Superior temporal gyrus (tissue), 1 donor: Measurements from ENCODE around the gene WDR88.
A peak's percentile ranks its signal among the peaks of the same experiment; 100 is the strongest.
"Not testable (repeated sequence)": the region's sequence is repeated elsewhere in the genome, so short reads cannot be mapped to it uniquely, and the experiment has no call there.

Experiments
- DNase-seq: peaks from one replicate; pipeline ENCODE4 v3.0.0-alpha.2; 2016; ENCODE audit errors: extremely low spot score

The WDR88 gene

DNA sequence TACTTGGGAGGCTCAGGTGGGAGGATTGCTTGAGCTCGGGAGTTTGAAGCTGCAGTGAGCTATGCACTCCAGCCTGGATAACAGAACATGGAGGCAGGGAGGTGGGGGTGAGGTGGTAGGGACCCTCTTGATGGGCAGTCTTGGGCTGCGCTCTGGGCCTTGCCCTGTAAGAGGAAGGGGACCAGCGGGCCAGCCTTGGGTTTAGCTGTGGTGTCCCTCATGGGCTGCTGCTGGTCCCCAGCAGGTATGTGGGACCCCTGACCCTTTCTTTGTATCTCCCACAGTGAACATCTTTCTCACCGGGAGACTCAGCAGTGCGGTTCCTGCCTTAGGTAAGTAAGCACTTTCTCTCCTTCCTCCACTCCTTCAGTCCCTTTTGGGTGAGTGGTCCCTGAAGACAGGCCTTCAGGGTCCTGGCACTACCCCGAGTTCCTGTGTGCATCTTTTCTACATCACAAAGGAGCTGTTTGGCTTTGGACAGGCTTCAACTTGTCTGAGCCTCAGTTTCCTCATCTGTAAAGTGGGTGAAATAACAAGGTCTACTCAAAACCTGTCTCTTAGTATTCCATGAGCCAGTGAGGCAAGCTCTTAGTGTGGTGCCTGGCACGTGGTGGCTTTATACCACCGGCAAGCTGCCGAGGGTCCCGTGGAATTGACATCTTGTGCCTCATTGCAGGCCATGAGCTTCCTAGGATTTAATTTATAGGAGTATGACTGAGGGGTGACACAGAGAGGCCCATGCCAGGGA, 64.7 kb downstream of the WDR88 start:
- no peak for DNase-seq

DNA sequence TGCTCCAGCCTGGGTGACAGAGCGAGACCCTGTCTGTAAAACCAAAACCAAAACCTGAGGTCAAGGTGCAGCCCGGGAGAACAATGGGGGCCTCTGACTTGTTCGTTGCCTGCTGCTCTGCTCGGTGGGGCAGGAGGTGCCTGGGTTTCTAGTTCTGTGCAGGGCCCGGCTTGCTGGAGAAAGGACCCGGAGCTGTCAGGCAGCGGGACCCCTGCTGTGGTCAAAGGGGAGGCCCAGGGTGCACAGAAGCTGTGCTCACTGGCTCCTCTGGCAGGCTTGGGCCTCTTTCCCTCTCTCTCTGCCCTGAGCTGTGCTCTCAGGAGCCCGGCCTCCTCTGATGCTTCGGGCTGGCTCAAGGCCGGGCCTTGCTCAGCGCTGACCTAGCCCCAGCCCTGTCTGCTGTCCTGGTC, 65.7 kb downstream of the WDR88 start:
- DNase-seq = no peak

DNA sequence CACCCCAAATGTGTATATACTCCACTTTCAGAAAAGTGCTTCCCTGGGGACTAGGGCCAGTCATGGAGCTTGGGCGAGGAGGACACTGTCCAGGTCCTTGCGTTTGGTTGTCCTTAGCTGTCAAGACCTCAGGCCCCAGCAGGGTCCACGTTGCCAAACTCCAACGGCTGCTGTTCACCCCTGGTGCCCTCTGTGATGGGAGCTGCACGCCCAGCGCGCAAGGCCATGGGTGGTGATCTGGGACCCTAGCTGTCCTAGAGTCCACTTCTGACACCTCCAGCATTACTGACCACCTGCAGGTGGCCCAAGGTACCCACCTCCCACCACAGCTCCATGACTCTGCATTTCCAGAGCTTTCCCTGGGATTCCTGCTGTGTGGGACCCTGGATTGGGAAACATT, 66.3 kb downstream of the WDR88 start:
- DNase-seq = no peak

DNA sequence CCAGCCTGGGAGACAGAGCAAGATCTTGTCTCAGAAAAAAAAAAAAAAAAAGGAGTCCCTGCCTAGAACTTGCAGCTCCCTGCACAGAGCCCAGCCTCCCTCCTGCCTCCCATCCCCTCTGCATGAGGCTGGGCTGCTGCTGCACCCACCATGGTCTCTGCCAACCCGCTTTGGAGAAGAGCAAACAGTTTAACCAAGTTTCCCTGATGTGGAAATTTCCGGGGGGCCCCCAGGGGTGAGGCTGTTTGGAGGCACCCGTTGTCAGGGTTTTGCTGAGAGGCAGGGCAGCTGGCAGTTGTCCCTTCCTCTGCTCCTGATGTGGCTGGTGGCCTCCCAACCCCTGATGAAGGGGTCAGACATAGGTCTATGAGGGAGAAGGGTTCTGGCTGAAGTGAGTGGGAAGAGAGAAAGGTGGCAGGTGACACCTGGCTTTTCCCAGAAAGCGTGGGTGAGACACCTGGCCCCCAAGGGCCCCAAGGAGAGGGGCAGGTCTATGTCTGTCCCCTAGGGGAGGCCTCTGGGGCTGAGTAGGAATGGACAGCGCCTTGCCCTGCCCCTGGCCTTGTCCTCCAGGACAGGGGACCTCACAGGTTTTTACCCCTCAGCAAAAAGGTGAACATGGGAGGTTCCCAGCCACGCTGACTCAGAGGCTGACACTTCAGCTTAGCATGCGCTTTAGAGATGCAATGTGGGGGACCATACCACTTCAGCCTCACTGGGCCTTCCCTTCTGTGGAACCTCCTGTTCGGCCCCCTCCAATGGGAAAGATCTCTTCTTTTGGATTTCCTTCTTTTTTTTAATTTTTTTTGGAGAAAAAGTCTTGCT, 67.7 kb downstream of the WDR88 start:
- DNase-seq = no peak

DNA sequence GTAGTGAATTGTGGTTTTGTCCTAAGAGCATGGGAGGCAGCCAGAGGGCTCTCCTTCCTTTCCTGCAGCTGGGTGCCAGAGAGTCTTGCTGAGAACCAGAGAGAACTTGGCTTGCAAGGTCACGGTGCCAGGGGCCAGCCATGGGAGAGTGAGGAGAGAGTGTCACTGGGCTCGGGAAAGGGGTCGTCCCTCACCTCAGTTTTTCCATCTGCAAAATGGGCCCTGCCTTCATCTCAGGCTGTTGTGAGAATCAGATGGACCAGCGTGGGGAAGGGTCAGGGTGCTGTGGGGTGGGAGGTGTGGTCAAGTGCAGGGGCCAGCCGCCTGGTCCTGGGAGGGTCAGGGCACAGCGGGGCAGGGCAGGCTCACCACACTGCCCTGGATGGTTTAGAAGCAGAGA, 69.6 kb downstream of the WDR88 start:
- no peak for DNase-seq

DNA sequence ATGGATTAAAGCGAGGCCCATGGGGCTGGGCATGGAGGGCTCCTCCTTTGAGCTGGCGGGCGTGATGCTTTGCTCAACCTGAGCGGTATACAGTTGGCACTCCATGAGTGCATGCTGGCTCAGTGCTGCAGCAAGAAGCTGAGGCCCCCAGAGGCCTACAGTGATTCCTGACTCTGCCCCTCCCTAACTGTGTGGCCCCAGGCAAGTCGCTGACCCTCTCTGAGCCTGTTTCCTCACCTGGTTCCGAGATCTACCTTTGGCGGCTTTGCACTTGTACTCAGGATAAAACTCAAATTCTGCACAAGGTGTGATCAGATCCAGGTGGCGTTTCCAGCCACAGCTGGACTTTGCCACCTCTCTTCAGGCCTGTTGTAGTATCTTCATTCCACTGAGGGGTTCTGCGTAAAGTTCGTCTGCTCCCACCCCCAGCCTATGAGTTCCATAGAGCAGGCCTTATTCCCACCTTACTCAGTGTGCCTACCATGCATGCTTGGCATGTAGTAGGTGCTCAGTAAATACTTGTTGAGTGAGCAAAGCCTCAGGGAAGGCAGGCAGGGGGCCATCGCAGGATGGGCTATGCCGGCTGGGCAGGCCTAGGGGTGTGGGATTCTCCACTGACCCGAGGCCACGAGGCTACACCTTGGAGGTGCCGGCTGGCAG, 70.1 kb downstream of the WDR88 start:
- no peak for DNase-seq

DNA sequence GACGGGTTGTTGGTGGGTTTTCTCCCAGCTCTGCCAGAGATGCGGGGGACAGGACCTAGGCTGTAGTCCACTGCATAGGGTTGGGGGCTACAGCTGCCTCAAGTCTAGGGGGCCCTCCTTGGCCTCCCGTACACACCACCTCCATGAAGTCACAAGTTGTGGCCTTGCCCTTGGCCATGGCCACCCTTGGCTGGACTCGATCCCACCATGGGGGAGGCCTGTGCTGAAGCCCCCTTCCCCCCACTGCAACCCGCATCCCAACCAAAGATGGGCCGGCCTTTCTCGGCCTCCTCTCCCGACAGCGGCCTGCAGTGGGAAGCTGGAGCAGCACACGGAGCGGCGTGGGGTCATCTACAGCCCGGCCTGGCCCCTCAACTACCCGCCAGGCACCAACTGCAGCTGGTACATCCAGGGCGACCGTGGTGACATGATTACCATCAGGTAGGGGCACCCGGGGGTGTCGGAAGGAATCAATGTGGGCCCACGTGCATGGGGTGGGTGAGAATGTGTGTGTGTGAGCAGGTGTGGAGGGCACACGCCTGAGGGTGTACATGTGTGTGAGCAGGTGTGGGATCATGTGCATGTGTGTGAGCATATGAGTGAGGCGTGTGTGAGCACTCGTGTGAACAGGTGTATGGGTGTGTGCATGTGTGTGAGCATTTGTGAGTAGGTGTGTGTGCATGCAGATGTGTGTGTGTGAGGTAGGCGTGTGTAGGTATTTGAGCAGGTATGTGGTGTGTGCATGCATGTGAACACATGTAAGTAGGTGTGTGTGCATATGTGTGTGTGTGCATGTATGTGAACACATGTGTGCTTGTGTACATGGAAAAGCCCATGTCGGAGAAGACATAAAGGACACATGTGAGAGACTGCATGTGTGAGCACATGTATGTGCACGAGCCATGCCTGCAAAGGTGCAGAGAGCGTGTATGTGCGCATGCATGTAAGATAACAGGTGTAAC, 70.9 kb downstream of the WDR88 start:
- no peak for DNase-seq

DNA sequence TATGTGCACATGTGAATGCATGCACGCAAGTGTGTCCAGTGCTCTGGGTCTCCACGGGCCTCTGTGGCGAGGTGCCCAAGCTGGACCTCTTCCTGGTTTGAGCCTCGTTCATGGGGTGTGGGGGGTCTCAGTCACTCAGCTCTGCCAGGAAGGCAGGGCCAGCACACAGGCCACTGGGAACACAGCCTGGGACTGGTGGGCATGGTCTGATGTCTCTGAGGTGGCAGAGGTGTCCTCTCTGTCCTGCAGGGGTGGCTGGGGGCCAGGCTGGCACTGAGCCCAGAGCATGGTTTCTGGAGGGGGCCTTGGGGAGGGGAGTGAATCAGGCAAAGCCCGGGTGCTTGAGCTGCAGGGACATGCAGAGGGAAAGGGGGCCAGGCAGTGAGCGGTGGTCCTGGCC, 71.6 kb downstream of the WDR88 start:
- no peak for DNase-seq

DNA sequence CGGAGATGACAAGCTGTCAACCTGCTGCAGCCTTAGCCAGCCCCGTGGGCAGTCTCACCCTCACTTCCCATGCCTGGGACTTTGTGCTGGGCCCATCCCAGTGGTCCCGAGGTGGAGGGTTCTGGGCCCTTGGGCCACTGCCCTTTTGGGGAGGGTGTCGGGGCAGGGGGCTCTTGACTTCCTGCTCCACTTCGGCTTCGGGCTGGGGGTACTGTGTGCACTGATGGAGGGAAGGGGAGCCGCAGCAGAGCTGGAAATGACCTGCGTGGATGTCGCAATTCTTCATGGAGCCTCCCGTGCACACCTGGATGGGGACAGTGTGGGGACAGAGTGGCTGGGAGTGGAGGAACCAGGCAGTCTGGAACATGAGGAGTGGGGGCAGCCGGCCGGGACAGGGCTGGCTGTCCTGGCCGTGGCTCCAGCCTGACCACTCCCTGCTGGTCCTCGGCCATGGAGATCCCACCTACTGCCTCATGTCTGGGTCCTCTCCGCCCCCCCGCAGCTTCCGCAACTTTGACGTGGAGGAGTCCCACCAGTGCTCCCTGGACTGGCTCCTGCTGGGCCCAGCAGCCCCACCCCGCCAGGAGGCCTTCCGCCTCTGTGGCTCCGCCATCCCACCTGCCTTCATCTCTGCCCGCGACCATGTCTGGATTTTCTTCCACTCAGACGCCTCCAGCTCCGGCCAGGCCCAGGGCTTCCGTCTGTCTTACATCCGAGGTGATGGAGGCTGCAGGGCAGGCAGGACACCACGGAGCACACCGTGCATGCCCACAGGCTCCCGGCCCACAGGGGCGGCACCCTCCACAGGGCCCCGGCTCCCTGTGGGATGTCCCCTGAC, 72.4 kb downstream of the WDR88 start:
- no peak for DNase-seq

DNA sequence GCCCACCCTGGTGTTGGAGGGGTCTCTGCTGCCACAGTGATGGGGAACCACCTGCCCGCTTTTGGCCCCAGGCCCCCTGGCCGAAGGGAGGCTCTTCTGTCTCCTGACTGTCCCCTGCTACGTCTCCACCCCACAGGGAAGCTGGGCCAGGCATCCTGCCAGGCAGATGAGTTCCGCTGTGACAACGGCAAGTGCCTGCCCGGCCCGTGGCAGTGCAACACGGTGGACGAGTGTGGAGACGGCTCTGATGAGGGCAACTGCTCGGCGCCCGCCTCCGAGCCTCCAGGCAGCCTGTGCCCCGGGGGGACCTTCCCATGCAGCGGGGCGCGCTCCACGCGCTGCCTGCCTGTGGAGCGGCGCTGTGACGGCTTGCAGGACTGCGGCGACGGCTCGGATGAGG, 73.2 kb downstream of the WDR88 start:
- no peak for DNase-seq

DNA sequence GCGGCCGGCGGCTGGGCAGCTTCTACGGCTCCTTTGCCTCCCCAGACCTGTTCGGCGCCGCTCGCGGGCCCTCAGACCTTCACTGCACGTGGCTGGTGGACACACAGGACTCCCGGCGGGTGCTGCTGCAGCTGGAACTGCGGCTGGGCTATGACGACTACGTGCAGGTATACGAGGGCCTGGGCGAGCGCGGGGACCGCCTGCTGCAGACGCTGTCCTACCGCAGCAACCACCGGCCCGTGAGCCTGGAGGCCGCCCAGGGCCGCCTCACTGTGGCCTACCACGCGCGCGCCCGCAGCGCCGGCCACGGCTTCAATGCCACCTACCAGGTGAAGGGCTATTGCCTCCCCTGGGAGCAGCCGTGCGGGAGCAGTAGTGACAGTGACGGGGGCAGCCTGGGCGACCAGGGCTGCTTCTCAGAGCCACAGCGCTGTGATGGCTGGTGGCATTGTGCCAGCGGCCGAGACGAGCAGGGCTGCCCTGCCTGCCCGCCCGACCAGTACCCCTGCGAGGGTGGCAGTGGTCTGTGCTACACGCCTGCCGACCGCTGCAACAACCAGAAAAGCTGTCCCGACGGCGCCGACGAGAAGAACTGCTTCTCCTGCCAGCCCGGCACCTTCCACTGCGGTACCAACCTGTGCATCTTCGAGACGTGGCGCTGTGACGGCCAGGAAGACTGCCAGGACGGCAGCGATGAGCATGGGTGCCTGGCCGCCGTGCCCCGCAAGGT, 73.8 kb downstream of the WDR88 start:
- no peak for DNase-seq

DNA sequence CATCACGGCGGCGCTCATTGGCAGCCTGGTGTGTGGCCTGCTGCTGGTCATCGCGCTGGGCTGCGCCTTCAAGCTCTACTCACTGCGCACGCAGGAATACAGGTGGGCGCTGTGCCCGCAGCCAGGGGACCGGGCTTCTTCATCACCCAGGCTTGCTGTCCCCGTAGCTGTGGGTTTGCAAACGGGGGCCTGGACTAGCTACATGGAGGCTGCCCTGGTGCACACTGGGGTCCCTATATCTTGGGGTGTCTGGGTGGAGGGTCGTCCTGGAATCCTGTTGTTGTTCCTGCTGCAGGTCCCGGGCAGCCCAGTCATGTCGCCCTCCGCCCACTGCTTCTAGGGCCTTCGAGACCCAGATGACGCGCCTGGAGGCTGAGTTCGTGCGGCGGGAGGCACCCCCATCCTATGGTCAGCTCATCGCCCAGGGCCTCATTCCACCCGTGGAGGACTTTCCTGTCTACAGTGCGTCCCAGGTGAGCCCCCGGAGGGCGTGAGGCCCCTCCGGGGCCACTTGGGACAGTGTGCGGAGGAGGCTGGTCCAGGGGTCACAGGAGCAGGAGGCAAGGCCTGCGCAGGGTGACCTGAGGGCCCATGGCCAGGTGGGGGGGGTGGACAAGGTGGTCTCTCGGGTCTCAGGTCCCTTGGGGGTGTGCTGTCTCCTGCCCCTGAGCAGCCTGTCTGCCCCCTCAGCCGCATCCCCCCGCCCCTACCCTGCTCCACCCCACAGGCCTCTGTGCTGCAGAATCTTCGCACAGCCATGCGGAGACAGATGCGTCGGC, 74.5 kb downstream of the WDR88 start:
- no peak for DNase-seq

DNA sequence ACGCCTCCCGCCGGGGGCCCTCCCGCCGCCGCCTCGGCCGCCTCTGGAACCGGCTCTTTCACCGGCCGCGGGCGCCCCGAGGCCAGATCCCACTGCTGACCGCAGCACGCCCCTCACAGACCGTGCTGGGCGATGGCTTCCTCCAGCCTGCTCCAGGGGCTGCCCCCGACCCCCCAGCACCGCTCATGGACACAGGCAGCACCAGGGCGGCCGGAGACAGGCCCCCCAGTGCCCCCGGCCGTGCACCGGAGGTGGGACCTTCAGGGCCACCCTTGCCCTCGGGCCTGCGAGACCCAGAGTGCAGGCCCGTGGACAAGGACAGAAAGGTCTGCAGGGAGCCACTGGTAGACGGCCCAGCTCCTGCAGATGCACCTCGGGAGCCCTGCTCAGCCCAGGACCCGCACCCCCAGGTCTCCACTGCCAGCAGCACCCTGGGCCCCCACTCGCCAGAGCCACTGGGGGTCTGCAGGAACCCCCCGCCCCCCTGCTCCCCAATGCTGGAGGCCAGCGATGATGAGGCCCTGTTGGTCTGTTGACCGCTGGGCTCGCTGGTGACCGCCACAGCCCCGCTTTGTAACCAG, 75.2 kb downstream of the WDR88 start:
- DNase-seq = no peak

DNA sequence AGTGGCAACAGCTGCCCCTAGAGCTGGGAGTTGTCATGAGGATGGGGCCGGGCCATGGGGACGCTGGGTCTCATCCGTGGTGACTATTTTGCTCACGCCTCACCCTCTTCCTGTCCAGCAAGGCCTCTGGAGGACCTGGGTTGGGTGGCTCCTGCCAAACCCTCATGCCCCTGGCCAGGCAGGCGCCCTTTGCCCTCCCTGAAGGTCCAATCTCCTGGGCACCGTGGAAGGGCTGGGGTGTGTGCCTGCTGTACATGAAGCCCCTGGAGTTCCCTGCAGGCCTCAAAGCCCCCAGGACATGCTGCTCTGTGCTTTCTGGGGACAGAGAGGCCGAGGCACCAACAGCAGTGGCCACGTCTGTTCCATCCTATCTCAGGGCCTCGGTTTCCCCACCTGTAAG, 76.0 kb downstream of the WDR88 start:
- DNase-seq = no peak

DNA sequence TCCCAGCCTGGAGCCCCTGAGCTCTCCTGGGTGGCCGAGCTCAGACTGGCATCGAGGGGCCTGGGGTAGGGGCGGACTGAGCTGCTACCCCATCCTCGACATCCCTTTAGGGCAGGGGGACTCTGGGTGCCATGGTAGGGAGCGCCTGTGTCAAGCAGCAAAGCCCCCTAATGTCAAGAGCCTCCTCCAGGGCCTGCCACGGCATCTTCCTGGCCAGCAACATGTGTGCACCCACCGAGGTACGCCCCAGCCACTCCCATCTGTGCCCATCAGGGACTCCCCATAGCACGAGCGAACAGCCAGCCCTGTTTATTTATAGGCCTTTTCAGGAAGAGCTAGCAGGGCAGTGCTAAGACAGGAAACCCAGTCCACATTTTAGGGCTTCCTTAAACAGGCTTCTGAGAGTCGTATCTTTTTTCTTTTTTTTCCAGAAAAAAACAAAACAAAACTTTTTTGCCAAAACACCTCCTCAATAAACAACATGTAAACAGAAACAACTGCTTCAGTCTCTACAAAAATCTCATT, 76.5 kb downstream of the WDR88 start:
- peak; percentile 23 for DNase-seq

DNA sequence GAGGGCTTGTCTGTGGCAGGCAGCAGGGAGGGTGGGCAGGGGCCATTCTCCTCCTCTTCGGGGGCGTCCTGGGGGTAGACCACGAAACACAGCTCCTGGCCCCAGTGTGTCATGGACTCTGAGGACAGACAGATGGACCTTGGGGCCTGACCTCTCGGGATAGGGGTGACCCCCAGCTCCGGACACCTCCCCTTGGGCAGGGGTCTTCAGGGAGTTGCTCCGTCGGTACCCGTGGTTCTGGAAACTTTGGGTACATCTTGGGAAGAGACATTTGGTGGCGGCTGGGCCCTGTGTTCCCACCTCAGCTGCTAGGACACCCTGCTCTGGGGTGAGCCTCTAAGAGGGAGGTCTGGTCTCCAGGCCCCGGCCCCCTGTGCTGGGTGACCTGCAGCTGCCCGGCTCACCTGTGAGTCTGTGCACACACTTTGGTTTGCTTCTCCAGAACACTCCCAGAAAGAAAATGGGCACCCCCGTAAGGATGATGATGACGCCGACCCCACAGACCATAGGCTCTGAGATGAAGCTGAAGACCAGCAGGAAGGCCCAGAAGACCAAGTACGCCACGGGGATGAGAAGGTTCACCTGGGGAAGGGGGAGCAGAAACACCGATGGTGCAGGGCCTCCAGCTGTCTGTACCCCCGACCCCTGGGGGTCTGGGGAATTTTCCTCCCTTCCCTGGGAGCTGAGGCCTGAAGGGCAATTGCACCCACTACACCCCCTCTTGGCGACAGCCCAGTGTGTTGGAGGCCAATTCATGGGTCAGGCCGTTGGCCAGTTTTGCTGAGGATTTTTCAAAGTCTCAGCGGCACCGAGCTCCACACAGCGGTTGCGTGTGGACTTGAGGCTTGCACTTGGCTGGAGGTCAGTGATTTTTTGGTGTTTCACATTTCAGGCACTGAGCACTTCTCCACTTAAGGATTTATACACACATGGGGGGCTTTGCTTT, 77.3 kb downstream of the WDR88 start:
- DNase-seq = no peak

DNA sequence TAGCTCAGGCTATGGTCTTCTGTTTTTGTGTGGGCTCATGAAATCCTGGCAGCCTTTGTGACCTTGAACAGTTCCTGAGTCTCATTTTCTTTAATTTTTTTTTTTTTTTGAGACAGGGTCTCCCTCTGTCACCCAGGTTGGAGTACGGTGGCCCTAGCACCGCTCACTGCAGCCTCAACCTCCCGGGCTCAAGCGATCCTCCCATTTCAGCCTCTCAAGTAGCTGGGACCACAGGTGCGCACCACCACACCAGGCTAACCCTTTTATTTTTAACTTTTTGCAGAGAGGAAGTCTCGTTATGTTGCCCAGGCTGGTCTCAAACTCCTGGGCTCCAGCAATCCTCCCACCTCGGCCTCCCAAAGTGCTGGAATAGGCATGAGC, 77.9 kb downstream of the WDR88 start:
- not testable (repeated sequence) for DNase-seq
